Hematopoietic multipotent progenitor cell treated with erythropoietin and hydrocortisone succinate and interleukin-3 and kit ligand, for 6 days (in vitro differentiated cells): ENCODE results near the gene CHRM3.

Source experiments
- DNase-seq: peaks from one replicate; pipeline ENCODE4 v3.0.0-alpha.2; 2015

The CHRM3 gene

GRCh38 chr1:239417221-239417620, 30.9 kb downstream of the CHRM3 start:
- DNase-seq, result no peak

GRCh38 chr1:239417986-239418640, 31.7 kb downstream of the CHRM3 start:
- no peak for DNase-seq

GRCh38 chr1:239418681-239419080, 32.3 kb downstream of the CHRM3 start:
- no peak for DNase-seq

- no peak for DNase-seq
Observed at GRCh38 chr1:239421811-239422210, 35.4 kb downstream of the CHRM3 start.

GRCh38 chr1:239422818-239423217, 36.5 kb downstream of the CHRM3 start:
- no peak for DNase-seq

GRCh38 chr1:239426821-239427475, 40.6 kb downstream of the CHRM3 start:
- DNase-seq, result no peak

GRCh38 chr1:239427712-239428111, 41.3 kb downstream of the CHRM3 start:
- no peak for DNase-seq

- DNase-seq, result no peak
Observed at GRCh38 chr1:239428120-239428710, 41.8 kb downstream of the CHRM3 start.

- DNase-seq, result no peak
Observed at GRCh38 chr1:239429163-239429562, 42.8 kb downstream of the CHRM3 start.

GRCh38 chr1:239432255-239432654, 45.9 kb downstream of the CHRM3 start:
- no peak for DNase-seq

GRCh38 chr1:239434181-239434580, 47.8 kb downstream of the CHRM3 start:
- DNase-seq, result no peak
